Prostate gland (tissue), 2 donors: ENCODE measurements around the gene SURF6.

Source experiments
- CTCF ChIP-seq, 4 experiments: fragments of 200-600 bp in 2 of 4; fragments of 450-650 bp in 2 of 4; sonication (generic) in 2 of 4; IDR thresholded peaks; 1 replicate in 3 of 4; 2 replicates in 1 of 4; pipeline ENCODE4 v1.5.1; 2016 to 2019; ENCODE audit warnings: antibody characterized with exemption in 4 of 4, mild to moderate bottlenecking in 2 of 4, moderate library complexity in 2 of 4
- POLR2A ChIP-seq: fragments of 450-650 bp; IDR thresholded peaks from one replicate; pipeline ENCODE4 v1.6.1; 2016; ENCODE audit warnings: antibody characterized with exemption, mild to moderate bottlenecking
- POLR2AphosphoS5 ChIP-seq: sonication (generic); formaldehyde crosslinking; IDR thresholded peaks from one replicate; pipeline ENCODE4 v1.6.1; 2017; ENCODE audit warnings: antibody characterized with exemption

GRCh38 chr9:133357656-133358055, 21.7 kb upstream of the SURF6 start:
- no peak for TF ChIP-seq CTCF (IDR thresholded peaks at IDR 0.05)
- TF ChIP-seq POLR2A, result no peak
- no peak for TF ChIP-seq POLR2AphosphoS5
